ENCODE results near the gene INHBB.
"Not testable (repeated sequence)": the region's sequence is repeated elsewhere in the genome, so short reads cannot be mapped to it uniquely, and the experiment has no call there.

Gene INHBB

GRCh38 chr2:120346026-120346666 is at the start of gene INHBB:
TSS of gene INHBB (plus strand) at chr2:120346136. CDS start at chr2:120346189, 53 bp downstream.
- DNase-seq, result no peak

GRCh38 chr2:120298173-120298835 is 47.6 kb upstream of the INHBB start:
- DNase-seq, result no peak

GRCh38 chr2:120299004-120299403 is 46.9 kb upstream of the INHBB start:
- DNase-seq, result no peak

GRCh38 chr2:120299561-120299960 is 46.4 kb upstream of the INHBB start:
- DNase-seq, result no peak

- no peak for DNase-seq
These were observed 45.6 kb upstream of the INHBB start for GRCh38 chr2:120300385-120300784.

- DNase-seq, result no peak
These were observed 44.7 kb upstream of the INHBB start for GRCh38 chr2:120301284-120301683.

- no peak for DNase-seq
These were observed 43.6 kb upstream of the INHBB start for GRCh38 chr2:120302301-120302700.

GRCh38 chr2:120303177-120303576 is 42.8 kb upstream of the INHBB start:
- no peak for DNase-seq

GRCh38 chr2:120305296-120305695 is 40.6 kb upstream of the INHBB start:
- DNase-seq, result no peak

- DNase-seq, result no peak
These were observed 39.9 kb upstream of the INHBB start for GRCh38 chr2:120305937-120306490.

GRCh38 chr2:120307482-120307881 is 38.5 kb upstream of the INHBB start:
- no peak for DNase-seq

GRCh38 chr2:120308038-120308910 is 37.7 kb upstream of the INHBB start:
- no peak for DNase-seq

- DNase-seq, result no peak
These were observed 35.8 kb upstream of the INHBB start for GRCh38 chr2:120310136-120310535.

GRCh38 chr2:120310841-120311240 is 35.1 kb upstream of the INHBB start:
- DNase-seq, result not testable (repeated sequence)

GRCh38 chr2:120312076-120312475 is 33.9 kb upstream of the INHBB start:
- DNase-seq, result no peak

GRCh38 chr2:120312860-120313694 is 32.9 kb upstream of the INHBB start:
- DNase-seq, result peak; percentile 90

- no peak for DNase-seq
These were observed 32.0 kb upstream of the INHBB start for GRCh38 chr2:120313695-120314615.

- no peak for DNase-seq
These were observed 31.1 kb upstream of the INHBB start for GRCh38 chr2:120314690-120315366.

- no peak for DNase-seq
These were observed 30.4 kb upstream of the INHBB start for GRCh38 chr2:120315367-120316033.

GRCh38 chr2:120316071-120316470 is 29.9 kb upstream of the INHBB start:
- DNase-seq, result no peak

Data from activated CD8-positive, alpha-beta memory T cell treated with anti-CD3 and anti-CD28 coated beads for 24 hours (primary cell).